Upper lobe of right lung (tissue), 1 donor: ENCODE results near the gene ADCY2. TPM values are rescaled to one million over a fixed set of nuclear protein-coding genes. Genes with fewer than 3 reads are reported as not detected.
A peak's percentile ranks its signal among the peaks of the same experiment; 100 is the strongest.

Experiments
- ATAC-seq: fragments of 200-7000 bp; cut with Tn5 transposase; one replicate; pipeline ENCODE4 v1.9.1; 2020; ENCODE audit warnings: mild to moderate bottlenecking, moderate library complexity
- DNase-seq: peaks from one replicate; pipeline ENCODE4 v3.0.0-alpha.2; 2020
- H3K27ac ChIP-seq: fragments of 200-600 bp; one replicate; pipeline ENCODE4 v1.8.0; 2022
- H3K27me3 ChIP-seq: fragments of 200-600 bp; one replicate; pipeline ENCODE4 v1.8.0; 2022; ENCODE audit warnings: mild to moderate bottlenecking
- H3K36me3 ChIP-seq: fragments of 200-600 bp; one replicate; pipeline ENCODE4 v1.8.0; 2022
- H3K4me1 ChIP-seq: fragments of 200-600 bp; one replicate; pipeline ENCODE4 v1.8.0; 2022
- H3K4me3 ChIP-seq: fragments of 200-600 bp; one replicate; pipeline ENCODE4 v1.8.0; 2022; ENCODE audit warnings: mild to moderate bottlenecking
- H3K9me3 ChIP-seq: fragments of 200-600 bp; one replicate; pipeline ENCODE4 v1.8.0; 2022
- intact Hi-C: fragments of 100-400 bp; cut with DNase I; formaldehyde crosslinking; loops from one replicate; pipeline ENCODE4 v1.11.0; 2022
- total RNA-seq: library from RNA; stranded (reverse); fragmentation: NEBNext Ultra II Directional; extraction: Animal tissue kit (Norgen Biotek cat#: 25700); gene quantifications from one replicate; pipeline ENCODE4 v1.2.1, GENCODE V29; 2021
- TF ChIP-seq, protein P1 (sequence below): fragments of 200-600 bp; IDR thresholded peaks from one replicate; pipeline ENCODE4 v1.8.0; 2022; ENCODE audit warnings: antibody characterized with exemption
- donor health status: DM: no; HTN: yes; CAD: no; lungs with severe emphysema.

The ADCY2 gene
- total RNA-seq, 1 donor from 2014 or later: 0.17 TPM

DNA sequence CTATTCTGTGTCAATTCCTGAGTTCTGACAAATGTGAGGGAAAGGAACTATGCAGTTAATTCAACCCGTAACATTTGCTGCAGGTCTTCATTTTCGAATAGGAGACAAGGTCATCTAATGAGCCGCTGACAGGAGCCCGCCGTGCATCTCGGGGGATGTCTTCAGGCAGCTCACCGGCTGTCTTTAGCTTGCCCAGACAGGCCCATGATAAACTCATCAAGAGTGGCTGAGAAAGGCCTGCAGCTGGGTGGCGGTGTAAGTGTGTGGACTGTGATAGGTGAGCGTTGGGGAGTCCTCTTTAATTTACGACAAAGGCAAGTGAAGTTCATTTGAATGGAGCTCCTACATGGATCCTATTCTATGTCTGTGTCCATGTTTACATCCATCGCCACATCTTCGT, 190.5 kb downstream of the ADCY2 start:
- no peak for ATAC-seq
- intact Hi-C loops: no loop called here
- Histone ChIP-seq H3K27ac (no peak overlapping the region), H3K27me3 (no peaks in the 10 kb centered on the region), H3K4me3 (no peak overlapping the region), H3K36me3 (no peaks in the 10 kb centered on the region), H3K9me3 (no peaks in the 10 kb centered on the region), H3K4me1 (no peaks in the 10 kb centered on the region)
- no peak for DNase-seq
- TF ChIP-seq, protein P1, sequence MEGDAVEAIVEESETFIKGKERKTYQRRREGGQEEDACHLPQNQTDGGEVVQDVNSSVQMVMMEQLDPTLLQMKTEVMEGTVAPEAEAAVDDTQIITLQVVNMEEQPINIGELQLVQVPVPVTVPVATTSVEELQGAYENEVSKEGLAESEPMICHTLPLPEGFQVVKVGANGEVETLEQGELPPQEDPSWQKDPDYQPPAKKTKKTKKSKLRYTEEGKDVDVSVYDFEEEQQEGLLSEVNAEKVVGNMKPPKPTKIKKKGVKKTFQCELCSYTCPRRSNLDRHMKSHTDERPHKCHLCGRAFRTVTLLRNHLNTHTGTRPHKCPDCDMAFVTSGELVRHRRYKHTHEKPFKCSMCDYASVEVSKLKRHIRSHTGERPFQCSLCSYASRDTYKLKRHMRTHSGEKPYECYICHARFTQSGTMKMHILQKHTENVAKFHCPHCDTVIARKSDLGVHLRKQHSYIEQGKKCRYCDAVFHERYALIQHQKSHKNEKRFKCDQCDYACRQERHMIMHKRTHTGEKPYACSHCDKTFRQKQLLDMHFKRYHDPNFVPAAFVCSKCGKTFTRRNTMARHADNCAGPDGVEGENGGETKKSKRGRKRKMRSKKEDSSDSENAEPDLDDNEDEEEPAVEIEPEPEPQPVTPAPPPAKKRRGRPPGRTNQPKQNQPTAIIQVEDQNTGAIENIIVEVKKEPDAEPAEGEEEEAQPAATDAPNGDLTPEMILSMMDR: no peak

DNA sequence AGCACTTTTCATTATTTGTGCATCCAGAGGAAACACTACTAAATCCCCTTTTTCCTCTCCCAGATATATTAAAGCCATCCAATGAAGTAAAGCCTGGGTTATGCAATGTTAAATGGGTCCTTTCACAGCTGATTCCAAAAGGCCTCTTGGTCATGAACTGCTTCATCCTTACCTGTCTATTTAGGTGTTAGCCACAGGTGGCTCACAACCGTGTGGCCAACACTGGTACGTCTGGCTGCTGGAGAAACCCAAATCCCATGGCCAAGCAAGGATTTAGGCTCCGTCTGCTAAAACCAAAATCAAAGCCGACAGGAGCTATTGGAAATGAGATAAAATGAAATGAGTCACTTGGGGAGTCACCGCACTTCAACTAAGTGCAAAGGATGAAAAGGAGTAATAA, 193.9 kb downstream of the ADCY2 start:
- DNase-seq (no peak), ATAC-seq (no peak)
- TF ChIP-seq, protein P1: no peak
- intact Hi-C loops: no loop called here
- Histone ChIP-seq H3K27me3 (no peaks in the 10 kb centered on the region), H3K27ac (no peak overlapping the region), H3K9me3 (no peaks in the 10 kb centered on the region), H3K36me3 (no peaks in the 10 kb centered on the region), H3K4me3 (no peak overlapping the region), H3K4me1 (no peaks in the 10 kb centered on the region)

DNA sequence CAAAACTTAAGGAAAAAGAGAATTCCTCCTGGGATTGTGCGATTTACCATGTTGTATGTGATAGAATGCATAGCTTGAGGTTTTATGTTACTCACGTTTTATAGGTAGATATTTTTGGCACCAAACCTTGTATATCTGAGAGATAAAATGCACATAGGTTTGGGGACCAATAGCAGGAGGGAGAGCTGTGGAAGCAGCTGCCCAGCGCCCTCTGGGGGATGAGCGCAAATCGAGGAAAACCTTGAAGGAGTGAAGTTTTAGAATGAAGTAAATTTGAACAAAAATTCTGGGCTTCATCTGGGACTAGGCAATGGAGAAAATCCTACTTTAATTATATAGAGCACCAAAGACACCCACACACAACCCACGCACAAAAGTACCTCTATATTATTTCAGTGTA, 197.0 kb downstream of the ADCY2 start:
- H3K27me3 ChIP-seq: no peaks in the 10 kb centered on the region
- DNase-seq (no peak), ATAC-seq (peak; percentile 33)
- no peaks in the 10 kb centered on the region for H3K9me3 ChIP-seq
- H3K4me3 ChIP-seq: no peak overlapping the region
- intact Hi-C loops: no loop called here
- H3K36me3 ChIP-seq: no peaks in the 10 kb centered on the region
- H3K4me1 ChIP-seq: no peaks in the 10 kb centered on the region
- no peak overlapping the region for H3K27ac ChIP-seq
- TF ChIP-seq, protein P1: peak; percentile 26

DNA sequence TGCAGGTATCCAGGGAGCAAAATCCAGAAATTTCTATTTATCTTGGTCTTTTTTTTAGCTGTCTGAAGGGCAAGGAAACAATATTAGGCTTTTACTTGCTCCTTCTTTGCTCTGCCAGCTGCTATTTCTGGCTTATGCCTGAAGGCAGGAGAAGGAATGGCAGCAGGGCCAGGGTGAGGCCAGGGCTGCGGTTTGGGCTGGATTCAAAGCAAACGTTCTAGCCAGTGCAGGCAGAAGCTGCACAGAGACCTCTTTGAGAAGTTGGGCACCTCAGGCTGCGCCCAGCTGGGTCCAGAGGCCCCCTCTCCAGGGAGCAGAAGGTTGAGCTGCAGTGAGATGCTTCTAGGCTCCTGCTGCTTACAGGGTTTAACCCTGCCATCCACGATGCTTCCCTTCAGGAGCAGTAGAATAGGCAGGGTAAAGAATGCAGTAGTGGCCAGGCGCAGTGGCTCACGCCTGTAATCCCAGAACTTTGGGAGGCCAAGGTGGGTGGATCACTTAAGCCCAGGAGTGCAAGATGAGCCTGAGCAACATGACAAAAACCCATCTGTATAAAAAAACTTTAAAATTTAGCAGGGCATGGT, 201.2 kb downstream of the ADCY2 start:
- DNase-seq (no peak), ATAC-seq (peak; percentile 19)
- H3K4me1 ChIP-seq: no peaks in the 10 kb centered on the region
- no peaks in the 10 kb centered on the region for H3K9me3 ChIP-seq
- H3K4me3 ChIP-seq: no peak overlapping the region
- H3K27me3 ChIP-seq: no peaks in the 10 kb centered on the region
- no peak overlapping the region for H3K27ac ChIP-seq
- TF ChIP-seq, protein P1: no peak
- no peaks in the 10 kb centered on the region for H3K36me3 ChIP-seq
- intact Hi-C loops: no loop called here

DNA sequence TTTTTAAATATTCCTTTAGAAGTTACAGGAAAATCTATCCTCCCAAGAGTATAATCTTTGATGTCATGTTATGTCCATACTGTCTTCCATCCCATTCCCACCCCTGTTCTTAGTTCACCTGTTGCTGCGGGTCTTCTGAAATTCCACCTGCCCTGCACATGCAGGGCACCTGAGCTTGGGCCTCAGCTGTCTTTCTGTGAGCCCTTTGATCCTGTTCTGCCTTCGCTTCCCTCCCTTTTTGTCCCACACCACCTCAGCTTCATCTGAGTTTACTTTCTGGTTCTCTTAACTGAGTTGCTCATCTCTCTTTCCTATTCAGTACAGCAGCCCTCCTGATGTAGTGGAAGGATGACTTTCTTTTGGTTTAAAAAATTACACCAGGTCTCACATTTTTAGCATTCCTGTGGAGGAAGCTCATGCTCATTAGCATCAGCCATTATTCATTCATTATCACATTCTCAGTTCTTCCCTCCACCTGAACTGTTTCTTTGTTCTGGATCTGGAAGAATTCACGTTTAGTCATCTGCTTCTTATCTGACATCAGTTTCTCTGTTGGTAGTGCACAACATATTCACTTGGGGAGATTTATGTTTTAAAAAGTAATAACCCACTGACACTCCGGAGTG, 211.0 kb downstream of the ADCY2 start:
- ATAC-seq: no peak

More for the DNA sequence above, 211.0 kb downstream of the ADCY2 start:
- Histone ChIP-seq H3K9me3 (no peaks in the 10 kb centered on the region), H3K27ac (no peak overlapping the region), H3K27me3 (no peaks in the 10 kb centered on the region), H3K4me1 (no peaks in the 10 kb centered on the region), H3K4me3 (no peak overlapping the region), H3K36me3 (no peaks in the 10 kb centered on the region)
- TF ChIP-seq, protein P1: no peak
- DNase-seq: no peak
- intact Hi-C loops: no loop called here
